H1 (cell line): ENCODE data around the gene EPHB1. TPM values are rescaled to one million over a fixed set of nuclear protein-coding genes. Genes with fewer than 3 reads are reported as not detected.
"Not testable (repeated sequence)": the region's sequence is repeated elsewhere in the genome, so short reads cannot be mapped to it uniquely, and the experiment has no call there.

Experiments
- CTCF ChIA-PET: fragments of 300-600 bp; sonication (Branson Sonifier 250); formaldehyde crosslinking; loops from one replicate; lab custom pipeline; 2021; ENCODE audit not compliant: partially characterized antibody; lab: Charles Lee
- POLR2A ChIA-PET: fragments of 300-600 bp; sonication (Branson Sonifier 250); formaldehyde crosslinking; loops from one replicate; lab custom pipeline; 2021; ENCODE audit warnings: inconsistent platforms; ENCODE audit not compliant: partially characterized antibody; lab: Charles Lee
- DNase-seq, 2 experiments: peaks; one replicate each; pipeline versions ENCODE4 v3.0.0 to v3.0.0-alpha.2; 2010 to 2022; ENCODE audit warnings: low spot score in 2 of 2, low read depth in 1 of 2, mixed read lengths in 1 of 2
- FAIRE-seq: peaks from 2 replicates; lab custom pipeline; 2011; peaks lifted over from hg19 to GRCh38; lab: Jason Lieb, UNC
- H2AFZ ChIP-seq: 2 replicates; pipeline ENCODE4 v1.8.1; 2012; ENCODE audit warnings: low read length, inconsistent platforms
- H2AK5ac ChIP-seq: 2 replicates; pipeline ENCODE4 v1.6.1; 2013; ENCODE audit warnings: low read depth, low read length
- H2BK120ac ChIP-seq: replicated peaks from 2 replicates; pipeline ENCODE3; 2013; ENCODE audit warnings: low read depth, low read length, inconsistent platforms
- H2BK12ac ChIP-seq: 2 replicates; pipeline ENCODE4 v1.6.1; 2013; ENCODE audit warnings: low read depth, low read length
- H2BK15ac ChIP-seq: 2 replicates; pipeline ENCODE4 v1.6.1; 2013; ENCODE audit warnings: low read length
- H2BK20ac ChIP-seq: 2 replicates; pipeline ENCODE4 v1.6.1; 2013; ENCODE audit warnings: low read length
- H2BK5ac ChIP-seq: 2 replicates; pipeline ENCODE4 v1.6.1; 2013; ENCODE audit warnings: low read depth, low read length
- H3K14ac ChIP-seq: 2 replicates; pipeline ENCODE4 v1.6.1; 2013; ENCODE audit warnings: inconsistent platforms; ENCODE audit not compliant: insufficient read length
- H3K18ac ChIP-seq: 2 replicates; pipeline ENCODE4 v1.6.1; 2013; ENCODE audit warnings: low read length; ENCODE audit errors: extremely low read depth
- H3K23ac ChIP-seq: 2 replicates; pipeline ENCODE4 v1.6.1; 2013; ENCODE audit warnings: inconsistent platforms; ENCODE audit not compliant: insufficient read length
- H3K23me2 ChIP-seq: 2 replicates; pipeline ENCODE4 v1.6.1; 2013; ENCODE audit warnings: low read depth, low read length
- H3K27ac ChIP-seq: 2 replicates; pipeline ENCODE4 v1.6.1; 2011; ENCODE audit warnings: low read depth, low read length, inconsistent platforms
- H3K27me3 ChIP-seq, 4 experiments: replicated peaks in 1 of 4; 1 replicate in 1 of 4; 2 replicates in 3 of 4; pipeline versions ENCODE4 v1.6.1 to v1.8.1; 2011 to 2013; ENCODE audit warnings: low read length in 3 of 4, mild to moderate bottlenecking in 3 of 4, inconsistent platforms in 2 of 4, mixed read lengths in 2 of 4, moderate library complexity in 1 of 4; ENCODE audit not compliant: control insufficient read depth in 3 of 4, insufficient read depth in 3 of 4; ENCODE audit errors: extremely low read depth in 1 of 4
- H3K36me3 ChIP-seq, 4 experiments: 2 replicates each; pipeline versions ENCODE4 v1.6.1 to v1.8.1; 2011 to 2013; ENCODE audit warnings: mild to moderate bottlenecking in 4 of 4, low read length in 3 of 4, moderate library complexity in 2 of 4, control low read depth in 1 of 4, inconsistent platforms in 1 of 4; ENCODE audit not compliant: insufficient read depth in 4 of 4, control insufficient read depth in 2 of 4
- H3K4ac ChIP-seq: replicated peaks from 2 replicates; pipeline ENCODE3; 2013; ENCODE audit warnings: low read length, low read depth, mixed read lengths, inconsistent platforms; ENCODE audit not compliant: insufficient read length
- H3K4me1 ChIP-seq, 4 experiments: replicated peaks in 1 of 4; 1 replicate in 1 of 4; 2 replicates in 3 of 4; pipeline versions ENCODE4 v1.6.1 to v1.8.1; 2011 to 2013; ENCODE audit warnings: low read length in 3 of 4, inconsistent platforms in 2 of 4, mixed read lengths in 1 of 4; ENCODE audit not compliant: insufficient read depth in 4 of 4, control insufficient read depth in 3 of 4
- H3K4me2 ChIP-seq, 2 experiments: 2 replicates each; pipeline versions ENCODE4 v1.6.1 to v1.8.1; 2011 to 2013; ENCODE audit warnings: low read depth in 2 of 2, low read length in 2 of 2, control low read depth in 1 of 2, inconsistent platforms in 1 of 2, mild to moderate bottlenecking in 1 of 2; ENCODE audit not compliant: insufficient read depth in 1 of 2
- H3K4me3 ChIP-seq, 4 experiments: fragments of 200-600, 300-600 bp in 1 of 4; sonication (generic), shearing (Covaris generic), sonication (Bioruptor Twin) in 1 of 4; 2 replicates each; pipeline versions ENCODE4 v1.5.1 to v1.8.1; 2011 to 2016; ENCODE audit warnings: low read length in 4 of 4, low read depth in 3 of 4, control low read depth in 2 of 4, inconsistent platforms in 2 of 4, mild to moderate bottlenecking in 2 of 4, mixed read lengths in 1 of 4, moderate library complexity in 1 of 4; ENCODE audit not compliant: insufficient read depth in 2 of 4; ENCODE audit errors: extremely low read depth in 1 of 4
- H3K56ac ChIP-seq: replicated peaks from 2 replicates; pipeline ENCODE3; 2013; ENCODE audit warnings: low read depth, mild to moderate bottlenecking, mixed read lengths, low read length, inconsistent platforms; ENCODE audit not compliant: insufficient read length
- H3K79me1 ChIP-seq: 2 replicates; pipeline ENCODE4 v1.6.1; 2013; ENCODE audit warnings: low read depth, low read length, control low read depth
- H3K79me2 ChIP-seq, 2 experiments: 2 replicates each; pipeline versions ENCODE4 v1.6.1 to v1.8.1; 2012 to 2013; ENCODE audit warnings: low read length in 2 of 2, mild to moderate bottlenecking in 2 of 2, inconsistent platforms in 1 of 2; ENCODE audit not compliant: insufficient read depth in 2 of 2, control insufficient read depth in 1 of 2
- H3K9ac ChIP-seq, 4 experiments: replicated peaks in 1 of 4; 1 replicate in 1 of 4; 2 replicates in 3 of 4; pipeline versions ENCODE4 v1.6.1 to v1.8.1; 2011 to 2013; ENCODE audit warnings: low read depth in 3 of 4, low read length in 3 of 4, control low read depth in 2 of 4, mild to moderate bottlenecking in 2 of 4, moderate library complexity in 2 of 4, inconsistent platforms in 1 of 4; ENCODE audit errors: extremely low read depth in 1 of 4
- H3K9me3 ChIP-seq, 2 experiments: 2 replicates each; pipeline versions ENCODE4 v1.6.1 to v1.8.1; 2012 to 2013; ENCODE audit warnings: mild to moderate bottlenecking in 2 of 2, moderate library complexity in 2 of 2, control low read depth in 1 of 2, inconsistent platforms in 1 of 2, low read depth in 1 of 2, low read length in 1 of 2, mixed read lengths in 1 of 2; ENCODE audit not compliant: insufficient read depth in 2 of 2
- H4K20me1 ChIP-seq, 2 experiments: replicated peaks in 1 of 2; 2 replicates each; pipeline versions ENCODE3 to v1.8.1; 2011 to 2013; ENCODE audit warnings: inconsistent platforms in 2 of 2, low read length in 2 of 2, mild to moderate bottlenecking in 1 of 2; ENCODE audit not compliant: insufficient read depth in 2 of 2, control insufficient read depth in 1 of 2
- H4K5ac ChIP-seq: 2 replicates; pipeline ENCODE4 v1.6.1; 2013; ENCODE audit warnings: low read length, low read depth, mixed read lengths, inconsistent platforms; ENCODE audit not compliant: insufficient read length
- H4K8ac ChIP-seq: 2 replicates; pipeline ENCODE4 v1.8.0; 2013; ENCODE audit warnings: mild to moderate bottlenecking, moderate library complexity, low read length, inconsistent platforms; ENCODE audit not compliant: insufficient read depth; ENCODE audit errors: extremely low read depth
- H4K91ac ChIP-seq: replicated peaks from 2 replicates; pipeline ENCODE3; 2013; ENCODE audit warnings: low read length, mixed read lengths, inconsistent platforms; ENCODE audit not compliant: insufficient read length
- ASH2L ChIP-seq: fragments of 200-600, 300-600 bp; sonication (generic); IDR thresholded peaks from one replicate; pipeline ENCODE4 v1.7.1; 2017; ENCODE audit warnings: low read length
- RBBP5 ChIP-seq: IDR thresholded peaks from 2 replicates; pipeline ENCODE4 v1.7.1; 2012; ENCODE audit warnings: low read depth, mild to moderate bottlenecking, inconsistent platforms, low read length, moderate library complexity, borderline replicate concordance
- WGBS, 2 experiments: shearing (Covaris generic) in 1 of 2; methylation state at CpG; one replicate each; pipeline versions ENCODE4 v1.1.6 to v1.1.7; 2013 to 2015; ENCODE audit warnings: low lambda C conversion rate in 2 of 2, mixed read lengths in 2 of 2, inconsistent platforms in 1 of 2, low coverage in 1 of 2, missing lambda C conversion rate in 1 of 2; ENCODE audit not compliant: insufficient replicate concordance in 2 of 2, insufficient coverage in 1 of 2, insufficient read length in 1 of 2; ENCODE audit errors: extremely low coverage in 1 of 2, missing lambda C conversion rate in 1 of 2; 5-methylcytosine and 5-hydroxymethylcytosine counted together
- polyA plus RNA-seq, 7 experiments: library from polyadenylated mRNA; depleted of rRNA in 3 of 7; stranded (reverse) in 5 of 7; unstranded in 2 of 7; fragments of >200 nt in 5 of 7; fragments of 200-250 nt in 2 of 7; gene quantifications; 1 replicate in 5 of 7; 2 replicates in 1 of 7; 4 replicates in 1 of 7; pipeline versions ENCODE4 v1.2.1 to v1.2.3, GENCODE V29; 2011 to 2013; ENCODE audit warnings: missing spikeins in 2 of 7, mixed read lengths in 2 of 7
- total RNA-seq: library from RNA; stranded (reverse); fragmentation: NEBNext Ultra II Directional; extraction: Animal tissue kit (Norgen Biotek cat#: 25700); gene quantifications from 2 replicates; pipeline ENCODE4 v1.2.1, GENCODE V29; 2021

EPHB1 gene
- total and polyA plus RNA-seq, 2 of the 8 experiments (the other 6 are each of a cell fraction or from before 2014, with no cell fraction given) = 3.5 to 5.9 TPM

DNA sequence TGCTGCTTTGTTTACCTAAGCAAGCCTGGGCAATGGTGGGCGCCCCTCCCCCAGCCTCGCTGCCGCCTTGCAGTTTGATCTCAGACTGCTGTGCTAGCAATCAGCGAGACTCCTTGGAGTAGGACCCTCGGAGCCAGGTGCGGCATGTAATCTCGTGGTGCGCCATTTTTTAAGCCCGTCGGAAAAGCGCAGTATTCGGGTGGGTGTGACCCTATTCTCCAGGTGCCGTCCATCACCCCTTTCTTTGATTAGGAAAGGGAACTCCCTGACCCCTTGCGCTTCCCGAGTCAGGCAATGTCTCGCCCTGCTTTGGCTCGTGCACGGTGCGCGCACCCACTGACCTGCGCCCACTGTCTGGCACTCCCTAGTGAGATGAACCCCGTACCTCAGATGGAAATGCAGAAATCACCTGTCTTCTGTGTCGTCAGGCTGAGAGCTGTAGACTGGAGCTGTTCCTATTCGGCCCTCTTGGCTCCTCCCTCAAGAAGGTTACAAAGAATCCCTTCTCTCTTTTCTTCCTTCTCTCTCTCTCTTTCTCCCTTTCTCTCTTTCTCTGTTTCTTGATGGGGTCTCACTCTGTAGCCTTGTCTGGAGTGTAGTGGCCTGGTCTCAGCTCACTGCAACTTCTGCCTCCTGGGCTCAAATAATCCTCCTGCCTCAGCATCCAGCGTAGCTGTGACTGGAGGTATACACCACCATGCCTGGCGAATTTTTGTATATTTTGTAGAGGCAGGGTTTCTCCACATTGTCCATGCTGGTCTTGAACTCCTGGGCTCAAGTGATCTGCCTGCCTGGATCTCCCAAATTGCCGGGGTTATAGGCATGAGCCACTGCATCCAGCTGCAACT, 235.9 kb downstream of the EPHB1 start:
- H3K56ac ChIP-seq, H3K27me3 ChIP-seq, H3K9ac ChIP-seq, H3K27ac ChIP-seq, H3K23me2 ChIP-seq, H4K91ac ChIP-seq, H2AK5ac ChIP-seq, H3K23ac ChIP-seq, H4K20me1 ChIP-seq, H3K14ac ChIP-seq, H4K8ac ChIP-seq, H3K18ac ChIP-seq, H3K79me1 ChIP-seq, H2BK120ac ChIP-seq, H3K4ac ChIP-seq, POLR2A ChIA-PET, H2BK5ac ChIP-seq, H2AFZ ChIP-seq, FAIRE-seq, H3K36me3 ChIP-seq, H3K4me1 ChIP-seq, H3K9me3 ChIP-seq, H3K79me2 ChIP-seq, H4K5ac ChIP-seq, H2BK12ac ChIP-seq: not testable (repeated sequence)
- peak overlapping the region; percentile 62 to 74 for H3K4me2 ChIP-seq
- H2BK15ac ChIP-seq = 0 out of 2 replicates have a peak overlapping the region, but pooled peaks have one; percentile 95
- WGBS, 2 experiments = 23% methylated on average over 20 of the region's 27 CpGs; no CpG with 5 or more reads in 1 of the 2 experiments
- H3K4me3 ChIP-seq = peak overlapping the region; percentile 37 to 56 (median 46); a peak in 7 of 8 replicates
- peak in 1 of 2 experiments; percentile 67 for DNase-seq
- TF ChIP-seq ASH2L (peak; percentile 46), RBBP5 (0 out of 2 replicates have a peak, but pooled peaks have one; percentile 40)
- H2BK20ac ChIP-seq = 0 out of 2 replicates have a peak overlapping the region, but pooled peaks have one; percentile 61
- CTCF ChIA-PET = interaction anchor here (1.6 kb wide), 1 partner anchor 47 kb away, joined by 5 read pairs; no protein-coding TSS in a partner anchor
